Measurements from ENCODE around the gene MAMSTR. TPM values are rescaled to one million over a fixed set of nuclear protein-coding genes. Genes with fewer than 3 reads are reported as not detected.

MAMSTR gene
- total and polyA plus RNA-seq, 9 of the 15 experiments (the other 6 are each of a cell fraction or from before 2014, with no cell fraction given) = 0.08 to 1.00 (median 0.40) TPM; not detected in 1

- TF ChIP-seq IRF1 (CRISPR knock-in tag; IDR thresholded peaks at IDR 0.05; ENCODE audit: borderline replicate concordance) (no peak), ETV6 (IDR thresholded peaks at IDR 0.05; ENCODE audit: borderline replicate concordance in 1 of 2, low read depth in 2 of 2, low read length in 1 of 2) (no peak), ETV6 (CRISPR knock-in tag; IDR thresholded peaks at IDR 0.05; ENCODE audit: borderline replicate concordance) (no peak), ILK (tag; IDR thresholded peaks at IDR 0.05; ENCODE audit: borderline replicate concordance, low read depth) (no peak), SRSF9 (IDR thresholded peaks at IDR 0.05; ENCODE audit: borderline replicate concordance, low read depth, low read length) (no peak), CEBPB (tag; IDR thresholded peaks at IDR 0.05) (no peak), SP2 (IDR thresholded peaks at IDR 0.05; ENCODE audit: extremely low read depth, low read depth, low read length, poor library complexity, severe bottlenecking) (peak; percentile 3), GATAD2A (IDR thresholded peaks at IDR 0.05) (no peak), CEBPG (CRISPR knock-in tag; IDR thresholded peaks at IDR 0.05) (no peak), CEBPG (tag; conservative IDR thresholded peaks at IDR 0.05 in 1 of 2, IDR thresholded peaks at IDR 0.05 in 1 of 2) (no peak), ETS1 (conservative IDR thresholded peaks at IDR 0.05; ENCODE audit: control insufficient read depth, low read depth, low read length) (no peak; the same call in 1 of the 2 replicates), MCM7 (IDR thresholded peaks at IDR 0.05) (no peak), SREBF1 (IDR thresholded peaks at IDR 0.05; ENCODE audit: borderline replicate concordance, low read depth, low read length) (no peak), PRMT5 (CRISPR knock-in tag; IDR thresholded peaks at IDR 0.05) (no peak), LARP7 (IDR thresholded peaks at IDR 0.05) (no peak), NR3C1 (CRISPR knock-in tag; IDR thresholded peaks at IDR 0.05) (no peak), SRSF3 (IDR thresholded peaks at IDR 0.05; ENCODE audit: insufficient read depth, low read length) (no peak), TCFL5 (CRISPR knock-in tag; conservative IDR thresholded peaks at IDR 0.05) (no peak)
Measured at GRCh38 chr19:48746738-48747575, 27.4 kb upstream of the MAMSTR start, which contains the start of gene IZUMO1 (continued).

All from K562 (cell line).